CD4-positive, CD25-positive, alpha-beta regulatory T cell (primary cell): Measurements from ENCODE around the gene TMEM255A. TPM values are rescaled to one million over a fixed set of nuclear protein-coding genes. Genes with fewer than 3 reads are reported as not detected.

Source experiments
- ATAC-seq, 2 donors: fragments of 150-1000 bp; cut with Tn5 transposase; one replicate each; pipeline ENCODE4 v1.10.0; 2021; ENCODE audit warnings: low read depth in 2 of 2, moderate number of reproducible peaks in 2 of 2, moderate library complexity in 1 of 2
- DNase-seq, 3 donors: peaks; one replicate each; pipeline versions ENCODE4 v3.0.0 to v3.0.0-alpha.2; 2012 to 2022; ENCODE audit warnings: mixed read lengths in 1 of 3
- H3K27ac ChIP-seq: one replicate; pipeline ENCODE4 v1.7.0; 2013; ENCODE audit warnings: mild to moderate bottlenecking, low read length; ENCODE audit not compliant: insufficient read depth, poor library complexity, severe bottlenecking
- H3K27me3 ChIP-seq: one replicate; pipeline ENCODE4 v1.7.0; 2013; ENCODE audit warnings: low read length; ENCODE audit not compliant: control insufficient read depth, insufficient read depth
- H3K36me3 ChIP-seq: one replicate; pipeline ENCODE4 v1.7.0; 2013; ENCODE audit warnings: mild to moderate bottlenecking, low read length, moderate library complexity; ENCODE audit not compliant: control insufficient read depth, insufficient read depth
- H3K4me1 ChIP-seq: 2 replicates; pipeline ENCODE4 v1.7.0; 2013; ENCODE audit warnings: mild to moderate bottlenecking, low read length; ENCODE audit not compliant: insufficient read depth, control insufficient read depth, poor library complexity, severe bottlenecking
- H3K4me3 ChIP-seq: one replicate; pipeline ENCODE4 v1.7.0; 2013; ENCODE audit warnings: low read depth, mild to moderate bottlenecking, low read length, moderate library complexity
- H3K9me3 ChIP-seq, 2 experiments: 1 replicate in 1 of 2; 2 replicates in 1 of 2; pipeline ENCODE4 v1.7.0; 2013; ENCODE audit warnings: low read length in 2 of 2, mild to moderate bottlenecking in 1 of 2, moderate library complexity in 1 of 2; ENCODE audit not compliant: control insufficient read depth in 2 of 2
- H3K27ac Mint-ChIP-seq, 3 donors: one replicate each; pipeline ENCODE4 v1.8.0; 2020 to 2022; ENCODE audit warnings: mild to moderate bottlenecking in 3 of 3, mixed read lengths in 3 of 3, moderate library complexity in 2 of 3
- H3K27me3 Mint-ChIP-seq: one replicate; pipeline ENCODE4 v1.8.0; 2022; ENCODE audit warnings: mild to moderate bottlenecking, mixed read lengths
- H3K36me3 Mint-ChIP-seq: one replicate; pipeline ENCODE4 v1.8.0; 2020; ENCODE audit warnings: mixed read lengths
- H3K4me1 Mint-ChIP-seq, 4 donors: one replicate each; pipeline ENCODE4 v1.8.0; 2020 to 2022; ENCODE audit warnings: mixed read lengths in 4 of 4, mild to moderate bottlenecking in 1 of 4
- H3K4me3 Mint-ChIP-seq, 4 donors: one replicate each; pipeline ENCODE4 v1.8.0; 2020 to 2022; ENCODE audit warnings: mild to moderate bottlenecking in 4 of 4, mixed read lengths in 4 of 4, moderate library complexity in 3 of 4
- H3K9me3 Mint-ChIP-seq, 7 donors: one replicate each; pipeline ENCODE4 v1.8.0; 2020 to 2022; ENCODE audit warnings: mixed read lengths in 7 of 7, mild to moderate bottlenecking in 3 of 7, moderate library complexity in 2 of 7
- polyA plus RNA-seq, 4 donors: library from polyadenylated mRNA; unstranded; fragments of 300-500 nt; fragmentation: Illumina TruSeq; gene quantifications; one replicate each; pipeline ENCODE4 v1.2.3, GENCODE V29; 2021
- total RNA-seq: library from RNA; stranded (reverse); gene quantifications from one replicate; pipeline ENCODE4 v1.2.3, GENCODE V29; 2022

Gene TMEM255A
- total and polyA plus RNA-seq, 5 donors from 2014 or later = 0.07 TPM; not detected in 4

- no peak overlapping the region for H3K27ac Mint-ChIP-seq
- no peaks in the 10 kb centered on the region for H3K9me3 ChIP-seq
- H3K36me3 Mint-ChIP-seq = no peaks in the 10 kb centered on the region
- no peak overlapping the region for H3K4me3 Mint-ChIP-seq
- peaks cover 0 to 7% (median 5%) of the 10 kb centered on the region in 4 donors for H3K4me1 Mint-ChIP-seq
- peaks cover 5% of the 10 kb centered on the region for H3K27me3 Mint-ChIP-seq
- no peaks in the 10 kb centered on the region for H3K27me3 ChIP-seq
- no peaks in the 10 kb centered on the region for H3K36me3 ChIP-seq
- DNase-seq = peak; percentile 23 to 71 (median 50)
- H3K4me1 ChIP-seq = no peaks in the 10 kb centered on the region
- no peak overlapping the region for H3K4me3 ChIP-seq
- no peak overlapping the region for H3K27ac ChIP-seq
- peak; percentile 45 to 55 for ATAC-seq
- no peaks in the 10 kb centered on the region for H3K9me3 Mint-ChIP-seq
These were observed 97.6 kb downstream of the TMEM255A start for GRCh38 chrX:120213438-120214265.

Other genes starting within 250 kb of the TMEM255A start
- not detected for gene RHOXF2B, start 233.8 kb downstream of the TMEM255A start, total RNA-seq
- gene RHOXF2B, start 233.8 kb downstream of the TMEM255A start, polyA plus RNA-seq = under 1 TPM in 1 of 4 donors, not detected in 3; 0.10 TPM
- gene RHOXF1, start 195.5 kb downstream of the TMEM255A start, total RNA-seq = 4.7 TPM
- 1 to 10 TPM in 3 of 4 donors, not detected in 1; 1.8 to 2.8 (median 2.7) TPM for gene RHOXF1, start 195.5 kb downstream of the TMEM255A start, polyA plus RNA-seq
- gene RHOXF2, start 152.8 kb downstream of the TMEM255A start, total RNA-seq = not detected
- gene RHOXF2, start 152.8 kb downstream of the TMEM255A start, polyA plus RNA-seq = under 1 TPM in 1 of 4 donors, not detected in 3; 0.06 TPM
- 24.5 TPM for gene ZBTB33, start 60.6 kb downstream of the TMEM255A start, total RNA-seq
- 10 to 100 TPM; 10.5 to 18.3 (median 14.8) TPM for gene ZBTB33, start 60.6 kb downstream of the TMEM255A start, polyA plus RNA-seq
- gene ATP1B4, start 50.6 kb upstream of the TMEM255A start, total RNA-seq = not detected
- gene ATP1B4, start 50.6 kb upstream of the TMEM255A start, polyA plus RNA-seq = not detected
- 27.1 TPM for gene LAMP2, start 157.8 kb upstream of the TMEM255A start, total RNA-seq
- 100 to 1,000 TPM in 3 of 4 donors, 10 to 100 TPM in 1; 92.2 to 128 (median 117) TPM for gene LAMP2, start 157.8 kb upstream of the TMEM255A start, polyA plus RNA-seq
- gene CUL4B, start 249.5 kb upstream of the TMEM255A start, total RNA-seq = 39.4 TPM
- 10 to 100 TPM; 25.7 to 32.7 (median 29.1) TPM for gene CUL4B, start 249.5 kb upstream of the TMEM255A start, polyA plus RNA-seq